ENCODE results near the gene TRDN. TPM values are rescaled to one million over a fixed set of nuclear protein-coding genes. Genes with fewer than 3 reads are reported as not detected.
A peak's percentile ranks its signal among the peaks of the same experiment; 100 is the strongest.

TRDN gene
- total RNA-seq, 1 donor = not detected

DNA sequence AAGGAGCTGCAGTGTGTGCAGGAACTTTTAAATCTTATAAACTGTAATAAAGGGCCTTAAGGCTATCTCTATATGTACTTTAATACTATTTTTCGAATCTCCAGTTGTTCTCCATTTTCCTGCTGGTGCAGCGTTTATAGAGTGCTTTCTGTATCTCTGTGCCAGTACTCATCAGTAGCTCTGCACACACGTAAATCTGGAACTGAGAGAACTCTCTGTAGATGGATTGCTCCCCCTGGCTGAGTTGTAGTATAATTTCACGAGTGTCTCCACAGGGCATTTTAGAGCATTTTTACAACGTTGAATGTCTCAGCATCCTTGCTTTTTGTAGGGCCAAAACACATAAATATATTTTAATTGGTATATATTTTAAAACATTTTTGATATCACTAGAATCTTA, 256.5 kb downstream of the TRDN start:
- H3K27ac ChIP-seq (ENCODE audit: low read depth, low read length) = no peak overlapping the region
- H3K4me2 ChIP-seq (ENCODE audit: insufficient read depth, low read length) = no peak overlapping the region
- H3K79me2 ChIP-seq (ENCODE audit: insufficient read depth, low read length) = no peaks in the 10 kb centered on the region
- H2AFZ ChIP-seq (ENCODE audit: low read length) = no peak overlapping the region
- no peaks in the 10 kb centered on the region for H3K27me3 ChIP-seq (ENCODE audit: insufficient read depth, low read length)
- TF ChIP-seq, protein P1, sequence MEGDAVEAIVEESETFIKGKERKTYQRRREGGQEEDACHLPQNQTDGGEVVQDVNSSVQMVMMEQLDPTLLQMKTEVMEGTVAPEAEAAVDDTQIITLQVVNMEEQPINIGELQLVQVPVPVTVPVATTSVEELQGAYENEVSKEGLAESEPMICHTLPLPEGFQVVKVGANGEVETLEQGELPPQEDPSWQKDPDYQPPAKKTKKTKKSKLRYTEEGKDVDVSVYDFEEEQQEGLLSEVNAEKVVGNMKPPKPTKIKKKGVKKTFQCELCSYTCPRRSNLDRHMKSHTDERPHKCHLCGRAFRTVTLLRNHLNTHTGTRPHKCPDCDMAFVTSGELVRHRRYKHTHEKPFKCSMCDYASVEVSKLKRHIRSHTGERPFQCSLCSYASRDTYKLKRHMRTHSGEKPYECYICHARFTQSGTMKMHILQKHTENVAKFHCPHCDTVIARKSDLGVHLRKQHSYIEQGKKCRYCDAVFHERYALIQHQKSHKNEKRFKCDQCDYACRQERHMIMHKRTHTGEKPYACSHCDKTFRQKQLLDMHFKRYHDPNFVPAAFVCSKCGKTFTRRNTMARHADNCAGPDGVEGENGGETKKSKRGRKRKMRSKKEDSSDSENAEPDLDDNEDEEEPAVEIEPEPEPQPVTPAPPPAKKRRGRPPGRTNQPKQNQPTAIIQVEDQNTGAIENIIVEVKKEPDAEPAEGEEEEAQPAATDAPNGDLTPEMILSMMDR (IDR thresholded peaks at IDR 0.05; ENCODE audit: extremely low read depth, low read depth, low read length) = peak; percentile 15
- DNase-seq (ENCODE audit: insufficient read length, low spot score, missing footprints) = peak; percentile 19
- no peaks in the 10 kb centered on the region for H3K4me1 ChIP-seq (ENCODE audit: insufficient read depth, low read length)
- H4K20me1 ChIP-seq (ENCODE audit: insufficient read depth, low read length) = no peaks in the 10 kb centered on the region
- no peak overlapping the region for H3K4me3 ChIP-seq (ENCODE audit: insufficient read depth, low read length)
- H3K36me3 ChIP-seq (ENCODE audit: insufficient read depth, low read length) = no peaks in the 10 kb centered on the region
- no peaks in the 10 kb centered on the region for H3K9me3 ChIP-seq (ENCODE audit: low read depth, low read length)

- H3K27me3 ChIP-seq (ENCODE audit: insufficient read depth, low read length) = no peaks in the 10 kb centered on the region
- no peak overlapping the region for H3K4me3 ChIP-seq (ENCODE audit: insufficient read depth, low read length)
- no peak overlapping the region for H3K4me2 ChIP-seq (ENCODE audit: insufficient read depth, low read length)
- H3K27ac ChIP-seq (ENCODE audit: low read depth, low read length) = no peak overlapping the region
- TF ChIP-seq, protein P1 (IDR thresholded peaks at IDR 0.05; ENCODE audit: extremely low read depth, low read depth, low read length) = no peak
- H3K4me1 ChIP-seq (ENCODE audit: insufficient read depth, low read length) = no peaks in the 10 kb centered on the region
- H3K9me3 ChIP-seq (ENCODE audit: low read depth, low read length) = no peaks in the 10 kb centered on the region
- no peaks in the 10 kb centered on the region for H4K20me1 ChIP-seq (ENCODE audit: insufficient read depth, low read length)
- H2AFZ ChIP-seq (ENCODE audit: low read length) = no peak overlapping the region
- no peaks in the 10 kb centered on the region for H3K36me3 ChIP-seq (ENCODE audit: insufficient read depth, low read length)
- DNase-seq (ENCODE audit: insufficient read length, low spot score, missing footprints) = no peak
- H3K79me2 ChIP-seq (ENCODE audit: insufficient read depth, low read length) = no peaks in the 10 kb centered on the region
Measured at GRCh38 chr6:123372737-123373136, 264.0 kb downstream of the TRDN start.

- no peak overlapping the region for H3K4me2 ChIP-seq (ENCODE audit: insufficient read depth, low read length)
- TF ChIP-seq, protein P1 (IDR thresholded peaks at IDR 0.05; ENCODE audit: extremely low read depth, low read depth, low read length) = no peak
- H3K27me3 ChIP-seq (ENCODE audit: insufficient read depth, low read length) = no peaks in the 10 kb centered on the region
- H3K9me3 ChIP-seq (ENCODE audit: low read depth, low read length) = no peaks in the 10 kb centered on the region
- H3K4me3 ChIP-seq (ENCODE audit: insufficient read depth, low read length) = no peak overlapping the region
- H3K4me1 ChIP-seq (ENCODE audit: insufficient read depth, low read length) = no peaks in the 10 kb centered on the region
- no peak overlapping the region for H3K27ac ChIP-seq (ENCODE audit: low read depth, low read length)
- no peaks in the 10 kb centered on the region for H3K36me3 ChIP-seq (ENCODE audit: insufficient read depth, low read length)
- H3K79me2 ChIP-seq (ENCODE audit: insufficient read depth, low read length) = no peaks in the 10 kb centered on the region
- no peak overlapping the region for H2AFZ ChIP-seq (ENCODE audit: low read length)
- no peaks in the 10 kb centered on the region for H4K20me1 ChIP-seq (ENCODE audit: insufficient read depth, low read length)
- DNase-seq (ENCODE audit: insufficient read length, low spot score, missing footprints) = no peak
Measured at GRCh38 chr6:123363912-123364311, 272.8 kb downstream of the TRDN start.

GRCh38 chr6:123360359-123360758, 276.4 kb downstream of the TRDN start:
- TF ChIP-seq, protein P1 (IDR thresholded peaks at IDR 0.05; ENCODE audit: extremely low read depth, low read depth, low read length) = no peak
- Histone ChIP-seq H3K36me3 (ENCODE audit: insufficient read depth, low read length) (no peaks in the 10 kb centered on the region), H3K9me3 (ENCODE audit: low read depth, low read length) (no peaks in the 10 kb centered on the region), H4K20me1 (ENCODE audit: insufficient read depth, low read length) (no peaks in the 10 kb centered on the region), H3K4me3 (ENCODE audit: insufficient read depth, low read length) (no peak overlapping the region), H3K4me2 (ENCODE audit: insufficient read depth, low read length) (no peak overlapping the region), H2AFZ (ENCODE audit: low read length) (no peak overlapping the region), H3K27me3 (ENCODE audit: insufficient read depth, low read length) (no peaks in the 10 kb centered on the region), H3K4me1 (ENCODE audit: insufficient read depth, low read length) (no peaks in the 10 kb centered on the region), H3K79me2 (ENCODE audit: insufficient read depth, low read length) (no peaks in the 10 kb centered on the region), H3K27ac (ENCODE audit: low read depth, low read length) (no peak overlapping the region)
- no peak for DNase-seq (ENCODE audit: insufficient read length, low spot score, missing footprints)
